Measurements from ENCODE around the gene TLE2.
A peak's percentile ranks its signal among the peaks of the same experiment; 100 is the strongest.
"Not testable (repeated sequence)": the region's sequence is repeated elsewhere in the genome, so short reads cannot be mapped to it uniquely, and the experiment has no call there.

Gene TLE2

DNA sequence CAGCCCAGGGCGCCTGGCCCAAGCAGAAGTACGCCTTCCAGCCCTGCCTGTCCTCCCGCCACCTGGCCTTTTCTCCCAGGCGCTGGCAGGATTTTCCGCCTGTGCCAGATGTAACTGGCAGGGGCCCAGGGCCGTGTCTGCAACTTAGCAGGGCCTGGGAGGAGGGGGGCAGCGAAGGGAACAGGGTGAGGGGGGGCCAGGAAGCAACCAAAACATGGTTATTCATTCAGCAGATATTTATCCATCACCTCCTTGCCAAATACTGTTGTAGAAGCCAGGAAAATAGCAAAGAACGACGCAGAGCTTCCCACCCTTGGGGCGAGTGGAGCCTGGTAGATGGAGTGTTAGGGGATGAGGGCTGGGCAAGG, 46.1 kb downstream of the TLE2 start:
- peak in 1 of 2 experiments; percentile 19 for DNase-seq

DNA sequence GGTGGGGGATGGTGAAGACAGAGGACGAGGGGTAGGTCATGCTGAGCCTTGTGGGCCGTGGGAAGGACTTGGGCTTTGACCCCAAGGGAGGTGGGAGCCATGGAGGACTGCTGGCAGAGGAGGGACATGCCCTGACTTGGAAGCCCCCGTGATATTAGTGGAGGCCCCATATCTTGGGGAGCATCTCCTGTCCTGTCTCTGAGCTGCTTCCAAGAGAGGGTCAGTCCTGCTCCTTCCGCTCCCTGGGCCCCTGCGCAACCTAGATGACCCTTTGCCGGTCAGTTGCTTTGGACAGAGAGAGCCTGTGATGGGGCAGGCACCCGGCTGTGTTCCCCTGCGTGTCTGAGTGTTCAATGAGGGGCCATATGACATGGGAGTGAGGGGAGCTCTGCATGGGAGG, 46.5 kb downstream of the TLE2 start:
- DNase-seq: no peak

DNA sequence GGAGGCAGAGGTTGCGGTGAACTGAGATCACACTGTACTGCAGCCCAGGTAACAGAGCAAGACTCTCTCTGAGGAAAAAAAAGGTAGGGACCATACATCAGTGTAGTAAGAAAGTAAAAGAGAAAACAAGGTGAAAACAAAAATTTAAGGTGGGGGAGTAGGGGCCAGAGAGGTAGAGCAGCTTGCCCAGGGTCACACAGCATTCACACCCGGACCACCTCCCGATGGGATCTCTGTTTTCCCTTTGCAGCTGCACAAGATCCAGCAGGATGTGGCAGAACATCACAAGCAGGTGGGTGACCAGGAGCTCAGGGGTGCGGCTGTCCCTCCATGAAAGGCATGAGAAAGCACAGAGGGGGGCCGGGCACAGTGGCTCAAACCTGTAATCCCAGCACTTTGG, 47.2 kb downstream of the TLE2 start:
- no peak for DNase-seq

DNA sequence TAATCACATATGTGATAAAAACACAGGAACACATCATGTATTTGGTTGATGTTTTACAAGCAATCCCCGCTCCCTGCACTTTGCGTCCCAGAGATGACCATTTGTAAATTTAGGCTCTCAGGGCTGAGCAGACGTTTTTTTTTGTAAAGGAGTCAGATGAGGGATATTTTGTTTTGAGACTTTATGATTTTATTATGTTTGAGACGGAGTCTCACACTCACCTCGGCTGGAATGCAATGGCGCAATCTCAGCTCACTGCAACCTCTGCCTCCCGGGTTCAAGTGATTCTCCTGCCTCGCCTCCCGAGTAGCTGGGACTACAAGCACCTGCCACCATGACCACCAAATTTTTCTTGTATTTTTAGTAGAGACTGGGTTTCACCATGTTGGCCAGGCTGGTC, 50.3 kb downstream of the TLE2 start:
- DNase-seq: no peak

DNA sequence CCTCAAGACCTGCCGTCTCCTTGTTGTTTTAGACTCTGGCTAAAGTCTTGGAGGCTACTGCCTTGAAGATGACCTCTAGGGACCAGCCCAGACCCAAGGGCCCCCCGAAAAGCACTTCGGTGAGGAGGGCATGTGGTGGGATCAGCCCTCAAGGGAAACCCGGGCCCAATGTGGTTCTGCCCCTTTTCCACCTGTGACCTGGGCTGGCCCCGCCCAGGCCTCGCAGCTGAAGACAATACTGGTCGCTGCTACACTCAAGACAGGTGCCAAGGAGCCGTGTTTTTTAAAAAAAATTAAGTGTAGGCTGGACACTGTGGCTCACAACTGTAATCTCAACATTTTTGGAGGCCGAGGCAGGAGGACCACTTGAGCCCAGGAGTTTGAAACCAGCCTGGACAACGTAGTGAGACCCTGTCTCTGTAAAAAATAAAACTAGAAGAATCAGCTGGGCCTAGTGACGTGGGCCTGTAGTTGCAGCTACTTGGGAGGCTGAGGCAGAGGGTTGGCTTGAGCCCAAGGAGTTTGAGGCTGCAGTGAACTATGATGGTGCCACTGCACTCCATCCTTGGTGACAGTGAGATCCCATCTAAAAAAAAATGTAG, 50.8 kb downstream of the TLE2 start:
- DNase-seq: no peak

DNA sequence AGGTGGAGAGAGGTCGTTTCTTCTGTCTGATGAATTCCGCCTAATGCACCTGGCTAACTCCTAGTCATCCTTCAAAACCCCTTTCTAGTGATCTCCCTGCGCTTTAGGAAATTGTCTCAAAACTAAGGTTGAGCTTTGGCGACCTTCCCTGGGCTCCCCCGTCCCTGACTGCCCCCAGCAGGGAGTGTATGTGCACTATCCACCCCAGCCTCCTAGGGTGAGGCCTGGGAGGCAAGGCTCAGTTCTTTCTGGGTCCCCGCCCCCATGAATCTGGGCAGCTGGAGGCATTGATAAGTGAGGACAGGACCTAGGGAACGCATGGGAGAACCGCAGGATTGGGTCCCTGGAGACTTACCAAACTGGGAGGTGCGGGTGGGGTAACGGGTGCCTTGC, 51.3 kb downstream of the TLE2 start:
- no peak for DNase-seq

DNA sequence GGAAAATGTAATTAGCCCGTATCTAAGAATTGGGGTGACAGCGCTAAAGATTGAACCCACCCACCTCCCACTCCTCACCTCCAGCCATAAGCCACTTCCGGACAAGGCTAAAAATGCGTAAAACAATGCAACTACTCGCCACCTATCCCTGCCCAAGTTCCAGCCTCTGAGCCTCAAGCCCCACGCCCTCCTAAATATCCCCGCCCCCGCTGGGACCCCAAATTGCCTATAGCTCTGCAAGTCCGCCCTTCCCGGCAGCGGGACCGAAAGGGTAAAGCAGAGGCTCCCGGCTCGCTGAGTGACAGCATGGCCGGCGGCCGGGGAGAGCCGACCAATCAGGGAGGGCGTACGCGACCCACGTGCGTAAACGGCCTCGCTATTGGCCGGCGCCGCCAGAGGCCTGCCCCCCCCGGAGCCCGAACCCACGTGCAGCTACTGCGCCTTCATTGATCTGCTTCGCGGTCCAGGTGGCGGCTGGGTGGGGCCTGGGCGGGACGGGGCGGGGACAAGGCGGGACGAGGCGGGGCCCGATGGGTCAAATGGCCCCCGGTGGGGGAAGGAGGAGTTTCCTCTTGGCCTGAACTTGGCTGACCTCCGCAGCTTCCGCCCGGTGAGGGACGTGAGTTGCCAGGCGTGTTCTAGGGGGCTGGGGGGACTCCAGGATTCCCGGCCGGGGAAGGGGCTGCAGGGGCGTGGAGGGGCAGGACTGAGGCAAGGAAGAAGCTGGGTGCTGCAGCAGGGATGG, 51.9 kb downstream of the TLE2 start, which contains the start of gene TLE6:
Gene TLE6, plus strand, starts transcription at position 564 of the 745 bp plus-strand sequence. CDS start 670 bp downstream, outside the sequence.
- peak; percentile 79 to 96 for DNase-seq

DNA sequence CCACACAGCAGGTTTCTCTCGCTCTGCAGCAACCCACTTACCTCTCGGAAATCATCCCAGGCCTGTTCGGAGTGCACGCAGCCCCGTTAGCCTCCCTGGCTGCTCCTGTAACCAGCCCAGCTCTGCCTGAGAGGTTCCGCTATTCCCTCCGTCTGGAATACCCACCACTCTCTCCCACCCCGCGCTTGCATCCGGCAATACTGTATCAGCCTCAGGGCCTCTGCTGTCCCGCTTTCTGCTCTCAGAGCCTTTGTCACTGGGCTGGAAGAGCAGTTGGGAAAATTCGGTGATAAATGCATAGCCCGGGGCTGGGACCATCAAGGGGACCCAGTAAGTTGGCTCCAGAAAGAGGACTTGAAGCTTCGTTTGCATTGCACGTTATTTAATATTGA, 52.5 kb downstream of the TLE2 start:
- DNase-seq: no peak

DNA sequence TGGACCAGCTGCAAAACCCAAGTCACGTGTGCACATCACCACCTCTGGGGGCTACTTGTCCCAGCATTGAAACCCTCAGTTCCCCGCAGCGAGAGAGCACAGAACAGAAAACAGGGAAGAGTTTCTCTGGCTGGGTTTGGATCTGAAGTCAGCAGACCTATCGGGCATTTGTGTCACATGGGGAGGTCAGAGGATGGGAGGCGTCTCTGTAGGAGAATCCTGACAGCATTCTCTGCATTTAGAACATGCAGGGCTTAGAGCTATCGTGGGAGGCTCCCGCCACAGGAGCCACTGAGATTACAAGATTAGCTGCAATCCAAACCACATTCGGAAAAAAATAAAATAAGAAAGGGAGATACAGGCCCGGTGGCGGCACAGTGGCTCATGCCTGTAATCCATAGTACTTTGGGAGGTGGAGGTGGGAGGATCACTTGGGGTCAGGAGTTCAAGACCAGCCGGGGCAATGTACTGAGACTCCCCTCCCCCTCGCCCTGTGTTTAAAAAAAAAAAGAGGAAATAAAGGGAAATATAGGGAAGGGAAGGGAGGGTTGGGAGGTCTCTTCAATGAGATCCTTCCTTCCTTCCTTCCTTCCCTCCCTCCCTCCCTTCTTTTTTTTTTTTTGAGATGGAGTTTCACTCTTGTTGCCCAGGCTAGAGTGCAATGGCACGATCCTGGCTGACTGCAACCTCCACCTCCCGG, 54.6 kb downstream of the TLE2 start:
- no peak for DNase-seq

DNA sequence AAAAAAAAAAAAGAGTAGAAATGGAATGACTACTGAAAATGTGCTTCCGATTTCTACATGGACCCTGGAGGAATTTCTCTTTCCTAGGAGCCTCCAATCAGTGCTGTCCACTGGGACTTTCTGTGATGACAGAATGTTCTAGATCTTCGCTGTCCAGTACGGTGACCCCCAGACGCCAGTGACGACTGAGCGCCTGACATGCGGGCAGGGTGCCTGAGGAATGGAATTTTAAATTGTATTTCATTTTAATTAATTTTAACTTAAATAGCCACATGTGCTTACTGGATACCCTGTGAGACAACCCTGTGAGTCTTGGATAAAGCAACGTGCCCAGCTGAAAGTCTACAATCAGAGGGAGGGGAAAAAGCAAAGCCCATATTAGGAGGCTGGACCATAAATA, 55.9 kb downstream of the TLE2 start:
- no peak for DNase-seq

DNA sequence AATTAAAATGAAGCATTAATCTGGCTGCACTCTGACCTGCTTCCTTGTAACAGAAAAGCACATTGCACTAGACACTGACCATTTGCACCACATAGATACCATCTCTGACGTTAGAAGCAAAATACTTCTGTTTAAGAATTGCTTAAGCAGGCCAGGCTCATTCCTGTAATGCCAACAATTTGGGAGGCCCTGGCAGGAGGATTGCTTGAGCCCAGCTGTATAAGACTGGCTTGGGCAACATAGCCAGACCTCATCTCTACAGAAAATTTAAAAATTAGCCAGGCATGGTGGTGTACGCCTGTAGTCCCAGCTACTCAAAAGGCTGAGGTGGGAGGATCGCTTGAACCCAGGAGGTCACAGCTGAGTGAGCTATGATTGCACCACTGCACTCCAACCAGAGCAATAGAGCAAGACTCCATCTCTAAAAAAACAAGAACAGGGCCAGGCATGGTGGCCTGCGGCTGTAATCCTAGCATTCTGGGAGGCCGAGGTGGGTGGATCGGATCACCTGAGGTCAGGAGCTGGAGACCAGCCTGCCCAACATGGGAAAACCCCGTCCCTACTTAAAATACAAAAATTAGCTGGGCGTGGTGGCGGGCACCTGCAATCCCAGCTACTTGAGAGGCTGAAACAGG, 58.8 kb downstream of the TLE2 start:
- no peak for DNase-seq

DNA sequence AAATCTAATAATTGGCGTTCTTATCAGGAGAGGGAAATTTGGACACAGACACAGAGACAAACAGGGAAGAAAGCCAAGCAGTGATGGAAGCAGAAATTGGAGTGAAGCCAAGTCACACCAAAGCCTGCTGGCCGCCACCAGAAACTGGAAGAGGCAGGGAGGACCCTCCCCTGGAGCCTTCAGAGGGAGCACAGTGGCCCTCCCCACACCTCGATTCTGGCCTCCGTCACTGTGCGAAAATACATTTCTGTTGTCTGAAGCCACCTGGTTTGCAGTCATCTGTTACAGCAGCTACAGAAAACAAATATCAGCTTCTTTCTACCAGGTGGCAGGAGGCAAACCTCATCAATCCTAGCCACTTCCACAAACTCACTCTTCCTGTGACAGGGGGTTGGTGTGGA, 60.0 kb downstream of the TLE2 start:
- DNase-seq: no peak

DNA sequence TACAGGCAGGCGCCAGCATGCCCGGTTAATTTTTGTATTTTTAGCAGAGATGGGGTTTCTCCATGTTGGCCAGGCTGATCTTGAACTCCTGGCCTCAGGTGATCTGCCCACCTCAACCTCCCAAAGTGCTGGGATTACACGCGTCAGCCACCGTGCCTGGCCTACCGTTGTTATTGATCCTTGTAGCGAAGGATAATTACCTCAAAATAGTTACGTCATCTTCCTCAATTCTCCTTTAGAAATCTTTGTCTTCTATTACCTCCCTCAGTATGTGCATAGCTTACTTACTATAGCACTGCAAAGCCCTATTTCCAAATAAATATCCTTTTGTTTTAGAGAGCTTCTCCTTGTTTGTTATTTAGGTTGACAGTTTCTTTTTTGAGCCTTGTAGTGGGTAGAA, 61.1 kb downstream of the TLE2 start:
- no peak for DNase-seq

DNA sequence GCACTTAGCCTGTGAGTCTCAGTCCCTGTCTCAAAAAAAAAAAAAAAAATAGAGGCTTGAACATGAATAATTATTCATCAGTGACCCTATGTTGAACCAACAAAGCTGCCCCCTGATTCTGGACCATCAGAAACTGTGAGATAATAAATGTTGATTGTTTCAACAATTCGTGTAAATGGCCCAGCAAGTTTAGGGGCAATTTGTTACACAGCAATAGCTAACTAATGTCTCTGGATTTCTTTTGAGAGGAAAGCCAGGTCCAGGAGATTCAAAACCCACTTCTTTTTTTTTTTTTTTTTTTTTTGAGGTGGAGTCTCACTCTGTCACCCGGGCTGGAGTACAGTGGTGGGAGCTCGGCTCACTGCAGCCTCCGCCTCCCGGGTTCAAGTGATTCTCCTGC, 64.2 kb downstream of the TLE2 start:
- DNase-seq: no peak

DNA sequence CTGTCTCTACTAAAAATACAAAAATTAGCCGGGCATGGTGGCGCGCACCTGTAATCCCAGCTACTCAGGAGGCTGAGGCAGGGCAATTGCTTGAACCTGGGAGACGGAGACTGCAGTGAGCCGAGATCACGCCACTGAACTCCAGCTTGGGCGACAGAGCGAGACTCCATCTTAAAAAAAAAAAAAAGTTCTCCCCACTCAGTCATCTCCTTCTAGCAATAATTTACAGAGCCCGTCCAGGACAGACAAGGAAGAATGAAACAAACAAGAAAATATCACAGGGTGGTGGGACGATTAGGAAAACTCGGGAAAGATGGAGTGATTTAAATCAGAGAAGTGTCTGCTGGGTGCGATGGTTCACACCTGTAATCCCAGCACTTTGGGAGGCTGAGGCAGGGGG, 65.4 kb downstream of the TLE2 start:
- not testable (repeated sequence) for DNase-seq

DNA sequence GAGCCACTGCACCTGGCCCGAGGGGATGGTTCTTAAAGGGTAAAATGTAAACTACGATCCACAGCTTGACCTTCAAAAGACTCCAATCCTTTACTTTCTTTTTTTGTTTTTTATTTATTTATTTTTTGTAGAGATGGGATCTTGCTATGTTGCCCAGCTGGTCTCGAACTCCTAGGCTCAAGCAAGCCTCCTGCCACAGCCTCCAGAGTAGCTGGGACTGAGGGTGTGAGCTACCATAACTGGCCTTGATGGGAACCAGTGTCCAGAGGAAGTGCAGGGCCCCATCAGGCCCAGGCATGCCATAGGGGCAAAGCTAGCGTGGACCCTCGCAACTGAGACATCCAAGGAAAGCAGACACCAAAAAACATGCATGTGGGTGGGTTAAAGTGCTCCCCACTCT, 66.0 kb downstream of the TLE2 start:
- no peak for DNase-seq

DNA sequence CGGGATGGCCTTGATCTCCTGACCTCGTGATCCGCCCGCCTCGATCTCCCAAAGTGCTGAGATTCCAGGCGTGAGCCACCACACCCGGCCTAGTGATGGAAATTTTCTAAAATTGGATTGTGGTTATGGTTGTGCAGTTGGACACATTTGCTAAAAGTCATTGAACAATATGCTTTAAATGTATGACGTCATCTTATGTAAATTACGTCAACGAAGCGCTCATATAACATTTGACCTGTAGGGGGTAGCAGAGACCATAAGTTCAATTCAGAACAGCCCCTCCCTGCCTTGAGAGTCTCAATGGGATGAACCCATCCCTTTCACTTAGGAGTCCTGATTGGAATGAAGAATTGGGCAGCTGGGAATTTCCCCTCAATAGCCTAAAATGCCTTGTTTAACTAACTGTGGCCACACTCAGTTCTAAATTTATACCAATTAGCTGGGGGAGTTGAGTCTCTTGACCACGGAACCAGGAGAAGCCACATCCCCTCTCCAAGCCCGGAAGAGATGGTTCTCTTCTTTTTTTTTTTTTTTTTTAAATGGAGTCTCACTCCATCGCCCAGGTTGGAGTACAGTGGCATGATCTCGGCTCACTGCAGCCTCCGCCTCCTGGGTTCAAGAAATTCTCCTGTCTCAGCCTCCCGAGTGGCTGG, 66.9 kb downstream of the TLE2 start:
- DNase-seq: peak; percentile 26 to 74

DNA sequence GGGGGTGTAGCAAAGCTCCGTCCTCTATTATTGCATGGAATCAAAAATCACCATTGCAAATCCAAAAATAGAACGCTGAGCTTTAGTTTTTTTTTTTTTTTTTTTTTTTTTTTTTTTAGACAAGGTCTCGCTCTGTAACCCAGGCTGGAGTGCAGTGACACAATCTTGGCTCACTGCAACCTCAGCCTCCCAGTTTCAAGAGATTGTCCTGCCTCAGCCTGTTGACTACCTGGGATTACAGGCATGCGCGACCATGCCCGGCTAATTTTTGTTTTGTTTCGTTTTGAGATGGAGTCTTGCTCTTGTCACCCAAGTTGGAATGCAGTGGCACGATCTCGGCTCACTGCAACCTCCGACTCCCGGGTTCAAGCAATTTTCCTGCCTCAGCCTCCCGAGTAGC, 69.0 kb downstream of the TLE2 start:
- no peak for DNase-seq

DNA sequence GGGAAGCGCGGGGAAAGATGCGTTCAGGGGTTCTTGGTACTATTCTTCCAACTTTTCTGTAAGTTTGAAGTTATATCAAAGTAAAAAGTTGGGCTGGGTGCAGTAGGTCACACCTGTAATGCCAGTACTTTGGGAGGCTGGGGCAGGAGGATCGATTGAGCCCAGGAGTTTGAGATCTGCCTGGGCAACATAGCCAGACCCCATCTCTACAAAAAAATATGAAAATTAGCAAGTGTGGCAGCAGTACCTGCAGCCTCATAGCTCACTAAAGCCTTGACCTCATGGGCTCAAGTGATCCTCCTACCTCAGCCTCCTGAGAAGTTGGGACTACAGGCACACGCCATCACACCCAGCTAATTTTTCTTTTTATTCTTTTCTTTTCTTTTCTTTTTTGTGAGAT, 71.9 kb downstream of the TLE2 start:
- DNase-seq: no peak

DNA sequence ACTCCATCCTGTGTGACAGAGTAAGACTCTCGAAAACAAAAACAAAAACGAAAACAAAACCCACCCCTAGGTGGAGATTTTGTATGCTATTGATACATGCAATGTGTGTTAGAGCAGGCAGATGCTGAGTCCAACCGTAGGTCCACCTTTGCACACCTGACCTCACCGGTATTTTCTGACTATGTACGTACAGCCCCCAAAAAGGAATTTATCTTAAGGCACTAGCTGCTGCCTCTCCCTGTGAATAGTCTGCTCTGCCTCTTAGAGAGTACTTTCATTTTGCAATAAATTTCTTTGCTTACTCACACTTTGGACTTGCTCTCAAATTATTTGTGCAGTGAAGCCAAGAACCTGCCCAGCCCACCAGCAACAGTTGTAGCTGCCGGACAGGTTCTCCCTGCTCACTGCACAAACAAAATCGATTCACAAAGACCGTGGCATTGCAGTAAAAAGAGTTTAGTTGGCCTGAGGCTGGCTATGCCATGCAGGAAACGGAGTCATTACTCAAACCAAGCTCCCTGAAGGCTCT, 76.1 kb downstream of the TLE2 start:
- DNase-seq: peak in 1 of 2 experiments; percentile 41

DNA sequence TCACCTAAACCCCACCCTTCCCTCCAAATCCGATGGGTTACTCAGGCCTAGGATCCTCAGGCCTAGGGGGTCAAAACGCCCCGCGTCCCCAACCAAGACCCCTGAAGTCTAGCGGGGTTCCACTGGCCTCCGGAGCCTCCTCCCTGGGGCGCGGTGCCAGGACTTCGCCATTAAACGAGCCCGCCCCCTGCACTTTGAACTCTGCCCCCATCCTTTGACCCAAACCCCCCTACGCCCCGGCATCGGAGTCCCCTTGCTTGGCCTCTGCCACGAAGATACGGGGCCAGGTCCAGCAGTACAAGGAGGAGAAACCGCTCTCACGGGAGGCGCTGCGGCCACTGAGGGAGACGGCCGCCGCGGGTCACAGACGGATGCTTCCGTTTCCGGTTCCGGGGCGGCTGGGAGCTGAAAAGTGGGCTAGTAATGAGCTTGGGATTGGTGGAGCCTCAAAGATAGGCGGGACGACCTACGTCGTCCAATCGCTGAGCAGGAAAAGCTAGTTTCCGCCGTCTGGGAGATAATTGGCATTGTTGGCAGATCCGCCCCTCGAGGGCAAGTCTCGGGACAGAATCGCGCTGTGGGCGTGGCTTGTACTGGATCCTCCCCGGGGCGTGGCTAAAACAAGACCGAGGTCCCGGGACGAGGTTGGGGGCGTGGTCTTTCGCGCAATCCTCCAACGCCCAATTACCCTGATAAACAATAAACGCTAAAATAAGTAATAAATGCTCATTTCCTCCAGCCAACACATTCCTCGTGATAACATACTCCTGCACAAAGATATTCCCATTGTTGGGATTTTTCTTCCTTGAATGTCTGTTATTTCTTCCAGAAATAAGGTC, 78.6 kb downstream of the TLE2 start:
- DNase-seq: peak; percentile 97

DNA sequence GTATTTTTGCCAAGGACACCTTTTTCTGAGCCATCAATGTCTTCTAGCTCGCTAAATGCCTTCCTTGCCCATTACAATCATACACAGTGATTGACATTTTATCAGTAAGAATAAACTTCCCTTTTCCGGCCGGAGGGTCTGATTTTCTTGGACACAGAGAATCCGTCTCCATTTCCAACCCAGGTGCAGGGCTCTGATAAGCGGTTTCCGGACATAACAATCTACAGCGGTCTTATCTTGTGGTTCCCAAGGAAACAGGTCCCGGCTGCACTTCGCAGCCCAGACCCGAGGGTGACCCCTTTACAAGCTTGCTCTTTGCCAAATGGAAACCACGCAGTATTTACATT, 79.2 kb downstream of the TLE2 start:
- peak in 1 of 2 experiments; percentile 21 for DNase-seq

Measured in NCI-H526 (cell line).